Bronchial epithelial cell (primary cell): Measurements from ENCODE around the gene JAG2. TPM values are rescaled to one million over a fixed set of nuclear protein-coding genes. Genes with fewer than 3 reads are reported as not detected.

ENCODE experiments used
- DNase-seq: peaks from one replicate; pipeline ENCODE4 v3.0.0-alpha.2; 2010; ENCODE audit warnings: low read depth
- FAIRE-seq: peaks from 2 replicates; lab custom pipeline; 2011; peaks lifted over from hg19 to GRCh38; lab: Jason Lieb, UNC
- H3K27me3 ChIP-seq: 2 replicates; pipeline ENCODE4 v1.5.1; 2011; ENCODE audit warnings: low read length; ENCODE audit not compliant: control insufficient read depth, insufficient read depth
- H3K36me3 ChIP-seq: 2 replicates; pipeline ENCODE4 v1.5.1; 2011; ENCODE audit warnings: low read length; ENCODE audit not compliant: control insufficient read depth, insufficient read depth
- H3K4me3 ChIP-seq: 2 replicates; pipeline ENCODE4 v1.5.1; 2011; ENCODE audit warnings: mild to moderate bottlenecking, low read depth, low read length, control low read depth
- total RNA-seq: library from RNA; depleted of rRNA; stranded (reverse); fragments of >200 nt; gene quantifications from 2 replicates; pipeline ENCODE4 v1.2.1, GENCODE V29; 2014
- TF ChIP-seq, protein P1 (sequence below): IDR thresholded peaks from 2 replicates; pipeline ENCODE4 v1.5.1; 2011; ENCODE audit warnings: mild to moderate bottlenecking, moderate library complexity, low read length, control low read depth, inconsistent platforms; ENCODE audit not compliant: insufficient read depth, severe bottlenecking

The JAG2 gene
- total RNA-seq, 1 donor from 2014 or later, result 45.3 TPM

DNA sequence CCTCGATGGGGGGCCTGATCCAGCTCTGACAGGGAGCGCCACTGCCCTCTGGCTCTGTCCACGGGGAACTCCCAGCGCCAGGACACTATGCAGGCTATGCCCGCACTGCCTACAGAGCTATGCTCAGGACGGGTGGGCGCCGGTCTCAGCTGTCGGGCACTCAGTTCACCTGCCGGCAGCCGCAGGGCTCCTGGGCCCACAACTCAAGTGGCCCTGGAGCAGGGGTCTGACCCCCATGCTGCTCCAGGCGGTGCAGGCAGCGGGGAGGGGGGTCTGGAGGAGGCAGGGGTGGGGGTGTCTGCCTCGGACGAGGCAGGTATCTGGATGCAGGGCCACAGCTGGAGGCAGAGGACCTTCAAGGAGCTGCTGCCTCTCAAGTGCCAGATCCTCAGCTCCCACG, 41.1 kb upstream of the JAG2 start:
- H3K27me3 ChIP-seq, result no peaks in the 10 kb centered on the region
- DNase-seq (no peak), FAIRE-seq (no peak)
- TF ChIP-seq, protein P1, sequence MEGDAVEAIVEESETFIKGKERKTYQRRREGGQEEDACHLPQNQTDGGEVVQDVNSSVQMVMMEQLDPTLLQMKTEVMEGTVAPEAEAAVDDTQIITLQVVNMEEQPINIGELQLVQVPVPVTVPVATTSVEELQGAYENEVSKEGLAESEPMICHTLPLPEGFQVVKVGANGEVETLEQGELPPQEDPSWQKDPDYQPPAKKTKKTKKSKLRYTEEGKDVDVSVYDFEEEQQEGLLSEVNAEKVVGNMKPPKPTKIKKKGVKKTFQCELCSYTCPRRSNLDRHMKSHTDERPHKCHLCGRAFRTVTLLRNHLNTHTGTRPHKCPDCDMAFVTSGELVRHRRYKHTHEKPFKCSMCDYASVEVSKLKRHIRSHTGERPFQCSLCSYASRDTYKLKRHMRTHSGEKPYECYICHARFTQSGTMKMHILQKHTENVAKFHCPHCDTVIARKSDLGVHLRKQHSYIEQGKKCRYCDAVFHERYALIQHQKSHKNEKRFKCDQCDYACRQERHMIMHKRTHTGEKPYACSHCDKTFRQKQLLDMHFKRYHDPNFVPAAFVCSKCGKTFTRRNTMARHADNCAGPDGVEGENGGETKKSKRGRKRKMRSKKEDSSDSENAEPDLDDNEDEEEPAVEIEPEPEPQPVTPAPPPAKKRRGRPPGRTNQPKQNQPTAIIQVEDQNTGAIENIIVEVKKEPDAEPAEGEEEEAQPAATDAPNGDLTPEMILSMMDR, result no peak
- H3K4me3 ChIP-seq, result no peak overlapping the region
- H3K36me3 ChIP-seq, result peaks cover 5% of the 10 kb centered on the region

DNA sequence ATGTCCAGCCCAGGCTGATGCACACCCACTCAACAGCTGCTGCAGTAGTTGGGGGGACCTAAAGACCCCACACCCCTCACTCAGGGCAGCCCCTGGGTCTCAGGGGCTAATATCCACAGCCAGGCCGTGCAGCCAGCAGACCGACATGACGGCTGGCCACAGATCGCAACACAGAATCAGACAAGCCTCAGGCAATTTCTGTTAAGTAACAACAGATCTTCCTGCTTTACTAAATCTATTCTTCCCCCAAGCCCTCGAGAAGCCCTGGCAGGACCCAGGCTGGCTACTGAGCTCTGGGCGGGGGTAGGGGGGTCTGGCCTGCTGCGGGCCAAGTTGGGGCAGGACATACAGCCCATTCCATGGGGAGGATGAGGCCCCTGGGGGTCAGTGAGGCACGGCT, 40.5 kb upstream of the JAG2 start:
- H3K27me3 ChIP-seq, result no peaks in the 10 kb centered on the region
- TF ChIP-seq, protein P1, result no peak
- no peak overlapping the region for H3K4me3 ChIP-seq
- FAIRE-seq (no peak), DNase-seq (no peak)
- peaks cover 4% of the 10 kb centered on the region for H3K36me3 ChIP-seq

DNA sequence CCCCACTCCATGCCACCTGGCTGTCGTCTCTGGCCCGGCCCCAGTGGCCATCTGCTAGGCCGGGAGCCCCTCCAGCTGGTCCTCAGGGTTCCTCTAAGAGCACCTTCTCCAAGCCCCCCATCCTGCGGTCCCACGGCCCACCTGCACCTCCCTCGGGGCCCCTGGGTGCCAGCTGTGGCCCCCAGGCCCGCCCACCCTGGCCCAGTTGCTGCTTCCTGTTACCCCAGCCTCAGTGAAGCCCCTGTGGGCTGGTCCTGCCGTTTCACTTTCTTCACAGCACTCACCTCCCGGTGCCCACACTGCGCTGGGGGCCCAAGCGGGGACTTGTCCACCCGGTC, 40.1 kb upstream of the JAG2 start:
- H3K36me3 ChIP-seq, result peaks cover 4% of the 10 kb centered on the region
- no peak for DNase-seq
- H3K27me3 ChIP-seq, result no peaks in the 10 kb centered on the region
- TF ChIP-seq, protein P1, result no peak
- FAIRE-seq, result no peak
- no peak overlapping the region for H3K4me3 ChIP-seq

DNA sequence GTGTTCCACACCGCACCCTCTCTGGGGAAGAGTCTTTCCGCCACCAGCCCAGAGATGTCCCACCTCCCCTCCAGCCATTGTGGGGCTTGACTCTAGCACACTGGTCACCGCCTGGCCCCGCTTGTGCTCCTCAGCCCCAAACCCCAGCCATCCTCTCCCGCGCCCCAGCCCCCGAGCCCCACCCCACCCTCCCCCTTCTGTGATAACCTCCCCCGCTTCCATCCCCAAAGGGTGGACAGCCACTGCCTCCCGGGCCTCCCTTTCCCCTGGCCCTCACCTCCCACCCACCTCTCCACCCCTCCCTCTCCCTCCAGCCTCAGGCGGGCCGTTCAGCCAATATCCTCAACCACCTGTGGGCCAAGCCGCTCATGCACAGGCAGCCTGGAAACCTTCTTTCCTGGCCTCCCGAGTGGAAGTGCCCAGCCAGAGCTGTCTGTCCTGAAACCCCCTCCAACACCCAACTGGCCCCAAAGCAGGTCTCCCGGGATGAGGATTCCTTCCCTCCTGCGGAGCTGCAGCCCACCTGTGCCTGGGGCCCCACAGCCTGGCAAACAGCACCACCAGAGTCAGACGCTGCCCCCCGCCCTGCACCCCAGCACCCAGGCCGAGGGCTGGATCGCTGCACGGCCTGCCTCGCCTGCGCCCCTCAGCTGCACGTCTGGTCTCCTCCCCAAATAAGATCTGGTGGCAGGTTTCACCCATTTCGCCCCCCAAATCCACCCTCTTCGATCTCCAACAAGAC, 39.6 kb upstream of the JAG2 start:
- DNase-seq, result no peak
- FAIRE-seq, result no peak
- H3K4me3 ChIP-seq, result no peak overlapping the region
- TF ChIP-seq, protein P1, result no peak
- H3K27me3 ChIP-seq, result no peaks in the 10 kb centered on the region
- peaks cover 4% of the 10 kb centered on the region for H3K36me3 ChIP-seq

DNA sequence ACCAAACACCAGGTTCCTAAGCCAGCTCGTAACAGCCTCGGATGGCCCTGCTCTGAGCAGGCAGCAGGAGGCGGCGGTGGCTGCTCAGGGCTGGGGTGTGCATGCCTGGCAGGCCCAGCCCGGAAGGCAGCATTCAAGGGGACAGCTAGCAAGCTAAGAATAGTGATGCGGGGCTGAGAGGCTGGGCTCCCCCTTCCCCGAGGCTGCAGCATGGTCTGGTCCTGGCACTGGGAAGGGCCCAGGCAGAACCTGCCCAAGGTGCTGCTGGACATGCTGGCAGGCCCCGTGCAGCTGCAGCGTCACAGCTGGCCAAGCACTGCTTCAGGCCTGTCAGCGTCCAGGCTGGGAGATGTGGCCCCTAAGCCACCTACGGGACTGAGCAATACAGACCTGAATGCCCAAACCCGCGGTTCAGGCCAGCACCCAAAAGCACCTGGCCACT, 38.9 kb upstream of the JAG2 start:
- no peaks in the 10 kb centered on the region for H3K27me3 ChIP-seq
- DNase-seq (no peak), FAIRE-seq (no peak)
- no peak overlapping the region for H3K4me3 ChIP-seq
- peaks cover 4% of the 10 kb centered on the region for H3K36me3 ChIP-seq
- TF ChIP-seq, protein P1, result no peak

DNA sequence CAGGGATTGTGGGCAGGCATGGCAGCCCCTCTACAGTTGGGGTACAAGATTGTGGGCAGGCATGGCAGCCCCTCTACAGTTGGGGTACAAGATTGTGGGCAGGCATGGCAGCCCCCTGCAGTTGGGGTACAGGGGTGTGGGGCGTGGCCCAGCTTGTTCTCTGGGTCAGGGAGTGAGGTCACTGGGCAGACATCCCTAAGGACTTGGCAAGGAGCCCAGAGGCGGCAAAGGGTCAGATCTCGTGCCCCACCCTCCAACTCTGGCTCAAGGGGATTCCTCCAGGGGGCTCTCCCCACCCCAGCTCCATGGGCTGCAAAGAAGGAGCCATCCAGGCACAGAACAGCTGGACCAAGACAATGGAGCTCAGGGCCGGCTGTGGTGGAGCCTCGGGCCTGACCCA, 38.3 kb upstream of the JAG2 start:
- TF ChIP-seq, protein P1, result no peak
- H3K4me3 ChIP-seq, result no peak overlapping the region
- FAIRE-seq, result no peak
- peaks cover 4% of the 10 kb centered on the region for H3K36me3 ChIP-seq
- H3K27me3 ChIP-seq, result no peaks in the 10 kb centered on the region
- no peak for DNase-seq
